GM13976 (cell line): ENCODE measurements around the gene SULT1A1.

ENCODE experiments used
- DNase-seq: peaks from one replicate; pipeline ENCODE4 v3.0.0; 2012; ENCODE audit warnings: low spot score
- in situ Hi-C: fragments of 300-500 bp; cut with MboI; formaldehyde crosslinking; loops from one replicate; pipeline ENCODE4 v1.12.0; 2022; ENCODE audit warnings: low sequenced_read_pairs, mixed read lengths, inconsistent platforms; ENCODE audit not compliant: unreplicated experiment
- TF ChIP-seq, protein P1 (sequence below): IDR thresholded peaks from 2 replicates; pipeline ENCODE4 v1.5.1; 2012; ENCODE audit warnings: borderline replicate concordance, mild to moderate bottlenecking; ENCODE audit not compliant: insufficient read depth; ENCODE audit errors: extremely low read depth, missing control alignments, control extremely low read depth

SULT1A1 gene

DNA sequence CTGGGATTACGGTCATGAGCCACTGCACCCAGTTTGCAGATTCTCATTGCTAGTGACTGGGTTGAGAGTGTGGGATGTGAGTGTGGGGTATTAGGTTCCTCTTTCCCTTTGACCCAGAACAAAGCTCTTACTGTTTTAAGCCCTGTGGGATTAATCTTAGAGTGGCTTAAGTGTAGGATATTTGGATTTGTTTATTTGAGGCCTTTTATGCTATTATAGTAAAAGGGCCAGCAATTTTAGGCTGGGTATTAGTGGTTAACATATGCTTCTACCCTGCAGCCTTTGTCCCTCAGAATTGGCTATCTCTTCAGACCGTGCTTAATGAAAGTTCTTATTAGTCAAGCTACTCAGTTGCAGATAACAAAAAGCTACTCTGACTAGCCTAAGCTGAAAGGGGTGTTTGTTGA is 52.9 kb downstream of the SULT1A1 start:
- in situ Hi-C loops = no loop called here
- TF ChIP-seq, protein P1, sequence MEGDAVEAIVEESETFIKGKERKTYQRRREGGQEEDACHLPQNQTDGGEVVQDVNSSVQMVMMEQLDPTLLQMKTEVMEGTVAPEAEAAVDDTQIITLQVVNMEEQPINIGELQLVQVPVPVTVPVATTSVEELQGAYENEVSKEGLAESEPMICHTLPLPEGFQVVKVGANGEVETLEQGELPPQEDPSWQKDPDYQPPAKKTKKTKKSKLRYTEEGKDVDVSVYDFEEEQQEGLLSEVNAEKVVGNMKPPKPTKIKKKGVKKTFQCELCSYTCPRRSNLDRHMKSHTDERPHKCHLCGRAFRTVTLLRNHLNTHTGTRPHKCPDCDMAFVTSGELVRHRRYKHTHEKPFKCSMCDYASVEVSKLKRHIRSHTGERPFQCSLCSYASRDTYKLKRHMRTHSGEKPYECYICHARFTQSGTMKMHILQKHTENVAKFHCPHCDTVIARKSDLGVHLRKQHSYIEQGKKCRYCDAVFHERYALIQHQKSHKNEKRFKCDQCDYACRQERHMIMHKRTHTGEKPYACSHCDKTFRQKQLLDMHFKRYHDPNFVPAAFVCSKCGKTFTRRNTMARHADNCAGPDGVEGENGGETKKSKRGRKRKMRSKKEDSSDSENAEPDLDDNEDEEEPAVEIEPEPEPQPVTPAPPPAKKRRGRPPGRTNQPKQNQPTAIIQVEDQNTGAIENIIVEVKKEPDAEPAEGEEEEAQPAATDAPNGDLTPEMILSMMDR = no peak
- DNase-seq = no peak

DNA sequence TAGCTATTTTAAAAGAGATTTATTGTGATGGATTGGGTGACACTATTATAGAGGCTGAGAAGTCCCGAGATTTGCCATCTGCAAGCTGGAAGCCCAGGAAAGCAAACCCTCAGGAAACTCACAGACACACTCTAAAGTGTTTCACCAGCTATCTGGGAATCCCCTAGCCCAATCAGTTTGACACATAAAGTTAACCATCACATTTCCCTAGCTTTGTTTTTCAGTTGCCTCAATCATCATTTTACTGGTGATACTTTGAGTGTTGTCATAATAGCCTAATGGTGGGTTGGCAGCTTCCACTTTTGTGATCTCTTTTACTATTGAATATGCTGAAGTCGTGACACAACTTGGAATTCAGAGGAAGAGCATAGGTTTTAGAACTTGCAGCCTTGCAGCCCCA is 54.3 kb downstream of the SULT1A1 start:
- TF ChIP-seq, protein P1 = no peak
- in situ Hi-C loops = no loop called here
- no peak for DNase-seq
